ENCODE measurements around the gene ARHGEF28.

DNA sequence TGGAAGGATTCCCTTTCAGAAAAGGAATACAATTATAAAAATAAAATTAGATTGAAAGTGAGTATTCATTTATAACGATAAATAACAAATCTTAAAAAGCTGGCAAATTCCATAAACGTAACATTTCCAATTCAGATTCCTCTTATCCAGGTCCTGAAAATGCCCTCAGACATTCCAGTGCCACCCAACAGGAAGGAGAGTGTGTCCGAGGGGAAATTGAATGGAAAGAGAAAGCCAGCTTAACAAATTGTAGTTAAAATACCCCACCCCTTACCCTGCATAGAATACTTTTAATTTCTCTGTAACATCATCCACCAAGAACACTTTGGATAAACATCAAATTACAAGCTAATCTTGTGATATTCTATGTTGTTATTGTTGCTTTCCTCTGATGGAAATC is 72.0 kb downstream of the ARHGEF28 start:
- TF ChIP-seq CTCF (IDR thresholded peaks at IDR 0.05; ENCODE audit: poor library complexity, severe bottlenecking) (no peak), POLR2AphosphoS5 (IDR thresholded peaks at IDR 0.05) (no peak), EZH2 (IDR thresholded peaks at IDR 0.05; ENCODE audit: borderline replicate concordance, insufficient read depth, low read length, poor library complexity, severe bottlenecking) (no peak)

All from neural cell (in vitro differentiated cells).